ENCODE measurements around the gene MFGE8. TPM values are rescaled to one million over a fixed set of nuclear protein-coding genes. Genes with fewer than 3 reads are reported as not detected.

Gene MFGE8
- total RNA-seq, 1 donor from 2014 or later = 2.4 TPM

DNA sequence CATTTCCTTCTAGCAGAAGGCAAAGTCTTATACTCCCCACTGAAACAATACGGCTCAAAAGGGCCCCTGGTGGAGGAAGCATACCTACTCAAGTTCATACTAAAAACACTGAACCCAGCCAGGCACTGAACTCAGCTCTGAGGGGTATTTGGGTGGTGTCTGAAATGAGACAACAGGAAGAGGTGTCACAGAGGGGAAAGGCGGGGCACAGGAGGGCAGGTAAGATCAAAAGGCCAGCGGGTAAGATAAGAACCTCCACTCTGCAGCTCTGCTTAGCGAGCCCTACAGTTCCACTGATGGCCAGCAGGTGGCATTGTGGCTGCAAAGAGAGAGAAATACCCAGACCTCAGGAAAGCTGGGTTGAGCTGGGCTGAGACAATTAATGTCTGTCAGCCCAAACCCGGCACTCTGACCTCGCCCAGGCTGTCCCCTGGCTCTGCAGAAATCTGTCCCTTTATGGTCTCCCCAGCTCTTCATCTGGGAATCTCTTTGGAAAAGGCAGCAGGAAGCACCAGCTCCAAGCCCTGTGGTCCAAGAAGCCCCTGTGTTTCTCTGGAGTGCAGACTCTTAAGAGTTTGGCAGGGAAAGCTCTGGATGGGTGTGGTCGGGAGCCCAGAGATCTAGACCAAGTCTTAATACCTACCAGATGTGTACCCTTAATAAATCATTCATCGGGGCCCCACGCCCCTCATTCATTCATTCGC, 8.4 kb downstream of the MFGE8 start:
- Mint-ChIP-seq H3K9me3 (no peaks in the 10 kb centered on the region), H3K27me3 (no peaks in the 10 kb centered on the region), H3K36me3 (ENCODE audit: low read depth) (no peaks in the 10 kb centered on the region), H3K4me3 (no peak overlapping the region), H3K4me1 (peaks cover 7% of the 10 kb centered on the region), H3K27ac (no peak overlapping the region)
- intact Hi-C loops (cut with micrococcal nuclease) = loop anchor here (1.0 kb wide), 5 partner anchors 9 to 280 kb away; partner anchors contain the start of gene MFGE8
- peak; percentile 96 for TF ChIP-seq CTCF (IDR thresholded peaks at IDR 0.05)
- ATAC-seq (ENCODE audit: low read depth) = peak; percentile 92
- CTCF ChIA-PET = interaction anchor here (0.7 to 2.2 kb wide), 32 partner anchors 9 to 438 kb away, joined by 3 to 24 read pairs (median 4); partner anchors contain the start of genes ABHD2, AEN, HAPLN3 and MRPL46
- POLR2A ChIA-PET = interaction anchor here (0.8 kb wide), 1 partner anchor 248 kb away, joined by 3 read pairs; no protein-coding TSS in a partner anchor
- DNase-seq = peak; percentile 64

- ATAC-seq (ENCODE audit: low read depth) = no peak
- ChIA-PET CTCF (interaction anchor here (0.9 to 2.2 kb wide), 25 partner anchors 9 to 437 kb away, joined by 3 to 24 read pairs (median 4); partner anchors contain the start of genes ABHD2, AEN, HAPLN3 and MRPL46), POLR2A (interaction anchor here (0.8 kb wide), 1 partner anchor 247 kb away, joined by 3 read pairs; no protein-coding TSS in a partner anchor)
- no peak for DNase-seq
- intact Hi-C loops (cut with micrococcal nuclease) = loop anchor here (1.0 kb wide), 5 partner anchors 9 to 280 kb away; partner anchors contain the start of gene MFGE8
- Mint-ChIP-seq H3K36me3 (ENCODE audit: low read depth) (no peaks in the 10 kb centered on the region), H3K4me3 (no peak overlapping the region), H3K27ac (no peak overlapping the region), H3K4me1 (peaks cover 7% of the 10 kb centered on the region), H3K27me3 (no peaks in the 10 kb centered on the region), H3K9me3 (no peaks in the 10 kb centered on the region)
- no peak for TF ChIP-seq CTCF (IDR thresholded peaks at IDR 0.05)
Observed at GRCh38 chr15:88904257-88904623, 8.9 kb downstream of the MFGE8 start.

DNA sequence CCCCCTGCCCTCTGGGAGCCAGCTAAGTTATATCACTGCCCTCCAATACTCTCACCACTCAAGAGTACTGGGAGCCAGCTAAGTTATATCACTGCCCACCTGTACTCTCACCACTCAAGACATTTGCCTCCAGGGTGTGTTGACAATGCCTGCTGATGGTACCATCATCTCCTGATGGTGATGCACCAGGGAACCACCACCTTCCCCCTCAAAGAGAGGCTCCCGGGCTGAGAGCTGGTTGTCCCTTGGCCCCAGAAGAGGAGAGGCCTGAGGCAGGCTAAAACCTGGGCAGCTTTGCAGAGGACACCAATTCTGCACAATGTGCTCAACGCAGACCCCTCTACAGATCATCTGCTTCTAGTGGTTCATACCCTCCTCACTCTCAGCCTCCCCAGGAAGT, 10.3 kb downstream of the MFGE8 start:
- intact Hi-C loops (cut with micrococcal nuclease) = no loop called here
- TF ChIP-seq CTCF (IDR thresholded peaks at IDR 0.05) = no peak
- Mint-ChIP-seq H3K4me1 (peaks cover 7% of the 10 kb centered on the region), H3K36me3 (ENCODE audit: low read depth) (no peaks in the 10 kb centered on the region), H3K27me3 (no peaks in the 10 kb centered on the region), H3K9me3 (no peaks in the 10 kb centered on the region), H3K27ac (no peak overlapping the region), H3K4me3 (no peak overlapping the region)
- ChIA-PET CTCF (interaction anchor here (1.6 kb wide), 2 partner anchors 275 to 279 kb away, joined by 5 to 8 read pairs; no protein-coding TSS in a partner anchor), POLR2A (no interaction called here)
- DNase-seq (no peak), ATAC-seq (ENCODE audit: low read depth) (no peak)

GRCh38 chr15:88902221-88902835, 10.9 kb downstream of the MFGE8 start:
- intact Hi-C loops (cut with micrococcal nuclease) = no loop called here
- Mint-ChIP-seq H3K4me3 (no peak overlapping the region), H3K4me1 (peaks cover 7% of the 10 kb centered on the region), H3K36me3 (ENCODE audit: low read depth) (no peaks in the 10 kb centered on the region), H3K27ac (no peak overlapping the region), H3K27me3 (no peaks in the 10 kb centered on the region), H3K9me3 (no peaks in the 10 kb centered on the region)
- CTCF ChIA-PET = interaction anchor here (1.6 kb wide), 2 partner anchors 276 to 278 kb away, joined by 5 to 8 read pairs; no protein-coding TSS in a partner anchor
- DNase-seq = no peak
- POLR2A ChIA-PET = no interaction called here
- no peak for ATAC-seq (ENCODE audit: low read depth)
- TF ChIP-seq CTCF (IDR thresholded peaks at IDR 0.05) = no peak

All from activated B cell treated with CpG ODN at 0.5 μM for 24 hours (primary cell).